GM18505 (cell line): ENCODE results near the gene MED13L.

ENCODE experiments used
- ATAC-seq: cut with Tn5 transposase; IDR thresholded peaks from one replicate; pipeline ENCODE4 v1.9.1; 2021; ENCODE audit not compliant: unreplicated experiment
- POLR2A ChIP-seq: IDR thresholded peaks from 4 replicates; pipeline ENCODE4 v1.6.1; 2011; ENCODE audit warnings: borderline replicate concordance; ENCODE audit not compliant: insufficient read depth, insufficient read length; ENCODE audit errors: extremely low read depth

MED13L gene

GRCh38 chr12:115953031-115953430 is 324.5 kb downstream of the MED13L start:
- TF ChIP-seq POLR2A: no peak
- ATAC-seq: no peak

- ATAC-seq: no peak
- TF ChIP-seq POLR2A: no peak
These were observed 326.5 kb downstream of the MED13L start for GRCh38 chr12:115950959-115951358.

- no peak for TF ChIP-seq POLR2A
- no peak for ATAC-seq
These were observed 327.8 kb downstream of the MED13L start for GRCh38 chr12:115949675-115950074.

GRCh38 chr12:115947696-115948062 is 329.8 kb downstream of the MED13L start:
- ATAC-seq: no peak
- no peak for TF ChIP-seq POLR2A

- TF ChIP-seq POLR2A: no peak
- no peak for ATAC-seq
These were observed 330.4 kb downstream of the MED13L start for GRCh38 chr12:115946867-115947695.

GRCh38 chr12:115946092-115946491 is 331.4 kb downstream of the MED13L start:
- ATAC-seq: no peak
- no peak for TF ChIP-seq POLR2A

GRCh38 chr12:115945491-115945885 is 332.0 kb downstream of the MED13L start:
- TF ChIP-seq POLR2A: no peak
- no peak for ATAC-seq

GRCh38 chr12:115944837-115945490 is 332.5 kb downstream of the MED13L start:
- ATAC-seq: no peak
- TF ChIP-seq POLR2A: no peak

GRCh38 chr12:115944392-115944742 is 333.1 kb downstream of the MED13L start:
- TF ChIP-seq POLR2A: no peak
- no peak for ATAC-seq

- no peak for TF ChIP-seq POLR2A
- ATAC-seq: no peak
These were observed 333.7 kb downstream of the MED13L start for GRCh38 chr12:115943630-115944391.

- no peak for ATAC-seq
These were observed 334.2 kb downstream of the MED13L start for GRCh38 chr12:115943310-115943629.

GRCh38 chr12:115942346-115942745 is 335.1 kb downstream of the MED13L start:
- no peak for ATAC-seq
- no peak for TF ChIP-seq POLR2A

More at GRCh38 chr12:115943310-115943629, 334.2 kb downstream of the MED13L start:
- no peak for TF ChIP-seq POLR2A

GRCh38 chr12:115941362-115941761 is 336.1 kb downstream of the MED13L start:
- no peak for ATAC-seq
- no peak for TF ChIP-seq POLR2A

GRCh38 chr12:115938794-115939377 is 338.6 kb downstream of the MED13L start:
- no peak for ATAC-seq

More at GRCh38 chr12:115938794-115939377, 338.6 kb downstream of the MED13L start:
- no peak for TF ChIP-seq POLR2A
